IMR-90 (cell line): Measurements from ENCODE around the gene ADD2. TPM values are rescaled to one million over a fixed set of nuclear protein-coding genes. Genes with fewer than 3 reads are reported as not detected.

ENCODE experiments used
- ATAC-seq: fragments of 200-7000 bp; cut with Tn5 transposase; 2 replicates; pipeline ENCODE4 v1.9.1; 2020; ENCODE audit warnings: low read depth, mild to moderate bottlenecking, moderate library complexity
- BruUV-seq: library from RNA; stranded (reverse); fragments of 400-500 nt; replicated peaks from 2 replicates; lab custom pipeline; 2021; lab: Mats Ljungman, UMichigan
- CTCF ChIA-PET: fragments of 300-600 bp; formaldehyde crosslinking; extraction: SDS; loops from one replicate; lab custom pipeline; 2021; ENCODE audit warnings: antibody characterized with exemption; lab: Yijun Ruan, JAX
- POLR2A ChIA-PET: fragments of 300-600 bp; sonication (Branson Sonifier 250); formaldehyde crosslinking; loops from one replicate; lab custom pipeline; 2022; ENCODE audit warnings: antibody characterized with exemption; ENCODE audit not compliant: unreplicated experiment; lab: Charles Lee
- DNase-seq: peaks from one replicate; pipeline ENCODE4 v3.0.0; 2013
- H2AFZ ChIP-seq: replicated peaks from 2 replicates; pipeline ENCODE3; 2013; ENCODE audit warnings: low read length, mild to moderate bottlenecking; ENCODE audit not compliant: poor library complexity
- H2AK5ac ChIP-seq: 2 replicates; pipeline ENCODE4 v1.6.1; 2013; ENCODE audit warnings: low read depth, low read length, inconsistent platforms
- H2AK9ac ChIP-seq: replicated peaks from 2 replicates; pipeline ENCODE3; 2013; ENCODE audit warnings: mild to moderate bottlenecking, low read depth, low read length, moderate library complexity; ENCODE audit not compliant: poor library complexity
- H2BK120ac ChIP-seq: 2 replicates; pipeline ENCODE4 v1.6.1; 2013; ENCODE audit warnings: low read depth, low read length, inconsistent platforms
- H2BK15ac ChIP-seq: 3 replicates; pipeline ENCODE4 v1.6.1; 2013; ENCODE audit warnings: low read depth, low read length, inconsistent platforms
- H2BK20ac ChIP-seq: 2 replicates; pipeline ENCODE4 v1.6.1; 2013; ENCODE audit warnings: low read depth, mild to moderate bottlenecking, inconsistent platforms, low read length, moderate library complexity
- H2BK5ac ChIP-seq: 2 replicates; pipeline ENCODE4 v1.6.1; 2013; ENCODE audit warnings: mild to moderate bottlenecking, low read depth, low read length, inconsistent platforms; ENCODE audit not compliant: poor library complexity, severe bottlenecking
- H3K14ac ChIP-seq: replicated peaks from 2 replicates; pipeline ENCODE4 v1.6.1; 2013; ENCODE audit warnings: low read depth, low read length, inconsistent platforms
- H3K18ac ChIP-seq: 2 replicates; pipeline ENCODE4 v1.6.1; 2013; ENCODE audit warnings: low read depth, low read length, control low read depth
- H3K23ac ChIP-seq: 2 replicates; pipeline ENCODE4 v1.6.1; 2013; ENCODE audit warnings: low read depth, low read length, inconsistent platforms
- H3K27ac ChIP-seq: 2 replicates; pipeline ENCODE4 v1.5.1; 2013; ENCODE audit warnings: mild to moderate bottlenecking, control low read depth, low read length; ENCODE audit not compliant: insufficient read depth
- H3K27me3 ChIP-seq: 2 replicates; pipeline ENCODE4 v1.6.1; 2013; ENCODE audit warnings: low read length; ENCODE audit not compliant: control insufficient read depth, insufficient read depth
- H3K36me3 ChIP-seq: 2 replicates; pipeline ENCODE4 v1.6.1; 2013; ENCODE audit warnings: low read length, mixed read lengths; ENCODE audit not compliant: control insufficient read depth, insufficient read depth
- H3K4ac ChIP-seq: 2 replicates; pipeline ENCODE4 v1.6.1; 2013; ENCODE audit warnings: low read depth, low read length, inconsistent platforms
- H3K4me1 ChIP-seq: 2 replicates; pipeline ENCODE4 v1.6.1; 2013; ENCODE audit warnings: low read length, mixed read lengths; ENCODE audit not compliant: control insufficient read depth, insufficient read depth
- H3K4me2 ChIP-seq: 2 replicates; pipeline ENCODE4 v1.6.1; 2013; ENCODE audit warnings: low read depth, mild to moderate bottlenecking, control low read depth, low read length, moderate library complexity
- H3K4me3 ChIP-seq: 2 replicates; pipeline ENCODE4 v1.5.1; 2013; ENCODE audit warnings: low read depth, mild to moderate bottlenecking, control low read depth, low read length, moderate library complexity; ENCODE audit not compliant: insufficient read depth
- H3K56ac ChIP-seq: 2 replicates; pipeline ENCODE4 v1.6.1; 2013; ENCODE audit warnings: low read length, inconsistent platforms; ENCODE audit not compliant: insufficient read depth; ENCODE audit errors: extremely low read depth
- H3K79me1 ChIP-seq, 2 experiments: 2 replicates each; pipeline ENCODE4 v1.6.1; 2013; ENCODE audit warnings: low read length in 2 of 2, inconsistent platforms in 1 of 2, low read depth in 1 of 2
- H3K9ac ChIP-seq: 2 replicates; pipeline ENCODE4 v1.6.1; 2013; ENCODE audit warnings: low read depth, low read length, control low read depth
- H3K9me1 ChIP-seq: 2 replicates; pipeline ENCODE4 v1.6.1; 2013; ENCODE audit warnings: low read length, inconsistent platforms; ENCODE audit not compliant: insufficient read depth
- H3K9me3 ChIP-seq: 2 replicates; pipeline ENCODE4 v1.6.1; 2013; ENCODE audit warnings: low read length; ENCODE audit not compliant: control insufficient read depth, insufficient read depth
- H4K20me1 ChIP-seq: 2 replicates; pipeline ENCODE4 v1.6.1; 2013; ENCODE audit warnings: low read length, inconsistent platforms; ENCODE audit not compliant: insufficient read depth
- H4K5ac ChIP-seq: 2 replicates; pipeline ENCODE4 v1.6.1; 2013; ENCODE audit warnings: mild to moderate bottlenecking, low read depth, low read length, control low read depth
- H4K8ac ChIP-seq, 2 experiments: 2 replicates each; pipeline ENCODE4 v1.6.1; 2013; ENCODE audit warnings: low read depth in 2 of 2, low read length in 2 of 2, control low read depth in 1 of 2, inconsistent platforms in 1 of 2
- H4K91ac ChIP-seq: 2 replicates; pipeline ENCODE4 v1.6.1; 2013; ENCODE audit warnings: low read depth, low read length, inconsistent platforms; ENCODE audit not compliant: insufficient read depth
- BHLHE40 ChIP-seq: fragments of 150-350 bp; IDR thresholded peaks from 2 replicates; pipeline ENCODE4 v1.6.1; 2016; ENCODE audit warnings: mild to moderate bottlenecking, low read depth, low read length
- CEBPB ChIP-seq: IDR thresholded peaks from 2 replicates; pipeline ENCODE4 v1.6.1; 2012; ENCODE audit warnings: low read depth, low read length, improper control_type of control experiment
- CHD1 ChIP-seq: IDR thresholded peaks from 2 replicates; pipeline ENCODE4 v1.6.1; 2012; ENCODE audit warnings: low read depth, low read length, improper control_type of control experiment
- CTCF ChIP-seq: conservative IDR thresholded peaks from 2 replicates; pipeline ENCODE4 v1.5.1; 2012; ENCODE audit warnings: mild to moderate bottlenecking, low read depth, low read length, improper control_type of control experiment
- ELK1 ChIP-seq: fragments of 150-350 bp; IDR thresholded peaks from 2 replicates; pipeline ENCODE4 v1.6.1; 2016; ENCODE audit warnings: low read depth, mild to moderate bottlenecking, low read length, moderate library complexity, borderline replicate concordance
- FOS ChIP-seq: fragments of 150-350 bp; IDR thresholded peaks from 2 replicates; pipeline ENCODE4 v1.6.1; 2016; ENCODE audit warnings: low read depth, low read length
- MAFK ChIP-seq: IDR thresholded peaks from 2 replicates; pipeline ENCODE4 v1.6.1; 2012; ENCODE audit warnings: low read depth, low read length, improper control_type of control experiment
- MAZ ChIP-seq: IDR thresholded peaks from 2 replicates; pipeline ENCODE4 v1.6.1; 2012; ENCODE audit warnings: low read depth, mild to moderate bottlenecking, low read length, improper control_type of control experiment, moderate library complexity, borderline replicate concordance
- MXI1 ChIP-seq: IDR thresholded peaks from 2 replicates; pipeline ENCODE4 v1.6.1; 2012; ENCODE audit warnings: low read depth, mild to moderate bottlenecking, low read length, moderate library complexity, borderline replicate concordance
- NFE2L2 ChIP-seq: fragments of 150-350 bp; IDR thresholded peaks from 2 replicates; pipeline ENCODE4 v1.6.1; 2016; ENCODE audit warnings: low read depth, mild to moderate bottlenecking, low read length
- POLR2A ChIP-seq: IDR thresholded peaks from 2 replicates; pipeline ENCODE4 v1.6.1; 2012; ENCODE audit warnings: mild to moderate bottlenecking, low read depth, low read length
- RAD21 ChIP-seq: IDR thresholded peaks from 2 replicates; pipeline ENCODE4 v1.6.1; 2012; ENCODE audit warnings: low read length, improper control_type of control experiment
- RCOR1 ChIP-seq: IDR thresholded peaks from 2 replicates; pipeline ENCODE4 v1.6.1; 2012; ENCODE audit warnings: mild to moderate bottlenecking, low read length, improper control_type of control experiment; ENCODE audit not compliant: insufficient replicate concordance
- RFX5 ChIP-seq: IDR thresholded peaks from 2 replicates; pipeline ENCODE4 v1.8.0; 2012; ENCODE audit warnings: low read depth, mild to moderate bottlenecking, low read length, moderate library complexity
- SMC3 ChIP-seq: fragments of 150-350 bp; IDR thresholded peaks from 2 replicates; pipeline ENCODE4 v1.6.1; 2016; ENCODE audit warnings: low read depth, mild to moderate bottlenecking, antibody characterized with exemption, low read length, moderate library complexity
- USF2 ChIP-seq: fragments of 150-350 bp; IDR thresholded peaks from 2 replicates; pipeline ENCODE4 v1.6.1; 2017; ENCODE audit warnings: mild to moderate bottlenecking, antibody characterized with exemption, low read length, low read depth
- WGBS, 2 experiments: methylation state at CpG; one replicate each; pipeline versions ENCODE4 v1.1.5 to v1.1.7; 2013; ENCODE audit warnings: missing lambda C conversion rate in 2 of 2; ENCODE audit not compliant: insufficient read length in 1 of 2; ENCODE audit errors: extremely low coverage in 2 of 2; 5-methylcytosine and 5-hydroxymethylcytosine counted together
- dilution Hi-C: fragments of 300-500 bp; cut with HindIII; formaldehyde crosslinking; loops from one replicate; pipeline ENCODE4 v1.14.3; 2018; ENCODE audit warnings: low sequenced_read_pairs; ENCODE audit not compliant: unreplicated experiment
- in situ Hi-C: fragments of 300-500 bp; cut with MboI; formaldehyde crosslinking; loops from 3 replicates; pipeline ENCODE4 v1.14.3; 2019; ENCODE audit warnings: low sequenced_read_pairs, inconsistent platforms, mixed read lengths
- intact Hi-C: fragments of 100-400 bp; cut with micrococcal nuclease; formaldehyde crosslinking; loops from 2 replicates; pipeline ENCODE4 v1.10.0; 2022
- polyA plus RNA-seq, 3 experiments: library from polyadenylated mRNA; depleted of rRNA; stranded (reverse); fragments of >200 nt; gene quantifications; 2 replicates each; pipeline ENCODE4 v1.2.3, GENCODE V29; 2012; ENCODE audit warnings: low replicate concordance in 1 of 3
- total RNA-seq: library from RNA; depleted of rRNA; stranded (reverse); fragments of >200 nt; gene quantifications from 2 replicates; pipeline ENCODE4 v1.2.3, GENCODE V29; 2012

Gene ADD2
- total and polyA plus RNA-seq, 2 of the 4 experiments (the other 2 are of a cell fraction) = not detected

- ChIA-PET POLR2A (no interaction called here), CTCF (no interaction called here)
- dilution Hi-C loops (no loop called here), in situ Hi-C loops (no loop called here), intact Hi-C loops (no loop called here)
- Histone ChIP-seq H2BK5ac (no peak overlapping the region), H3K14ac (no peak overlapping the region), H2AFZ (no peak overlapping the region), H3K9me1 (no peaks in the 10 kb centered on the region), H3K4ac (no peak overlapping the region), H3K56ac (no peak overlapping the region), H4K5ac (no peak overlapping the region), H3K27me3 (peaks cover 6% of the 10 kb centered on the region), H3K18ac (no peak overlapping the region), H3K79me1 (no peaks in the 10 kb centered on the region), H4K20me1 (no peaks in the 10 kb centered on the region), H4K91ac (no peak overlapping the region), H3K9ac (no peak overlapping the region), H3K27ac (no peak overlapping the region), H2AK9ac (no peak overlapping the region), H3K36me3 (no peaks in the 10 kb centered on the region), H3K4me1 (no peaks in the 10 kb centered on the region), H2AK5ac (no peak overlapping the region), H2BK20ac (no peak overlapping the region), H3K23ac (no peak overlapping the region), H3K4me3 (no peak overlapping the region), H3K4me2 (no peak overlapping the region), H2BK15ac (no peak overlapping the region), H4K8ac (no peak overlapping the region), H3K9me3 (no peaks in the 10 kb centered on the region), H2BK120ac (no peak overlapping the region)
- no peak for ATAC-seq
- no CpG with 5 or more reads among the region's 11 CpGs for WGBS, 2 experiments
- TF ChIP-seq RAD21 (no peak), CEBPB (no peak), MAFK (no peak), MAZ (no peak), FOS (no peak), RFX5 (no peak), ELK1 (no peak), CTCF (no peak), NFE2L2 (no peak), SMC3 (no peak), RCOR1 (no peak), USF2 (no peak), BHLHE40 (no peak), CHD1 (no peak), POLR2A (no peak), MXI1 (no peak)
- no TSS peak for BruUV-seq
- DNase-seq = no peak
Observed at GRCh38 chr2:70656421-70657010, 111.5 kb downstream of the ADD2 start.
